Omental fat pad (tissue), 4 donors: ENCODE results near the gene ZDHHC22. TPM values are rescaled to one million over a fixed set of nuclear protein-coding genes. Genes with fewer than 3 reads are reported as not detected.

Experiments
- ATAC-seq: fragments of 150-250 bp; one replicate; pipeline ENCODE4 v1.9.1; 2016; ENCODE audit warnings: mild to moderate bottlenecking, moderate library complexity; ENCODE audit not compliant: low FRiP score
- DNase-seq: peaks from one replicate; pipeline ENCODE4 v3.0.0-alpha.2; 2019; ENCODE audit warnings: low spot score
- total RNA-seq, 4 donors: library from RNA; depleted of rRNA; stranded (reverse); fragments of >200 nt; gene quantifications; one replicate each; pipeline ENCODE4 v1.1.0, GENCODE V29; 2016
- TF ChIP-seq, protein P1 (sequence below), 3 donors: fragments of 450-650 bp; IDR thresholded peaks; one replicate each; pipeline ENCODE4 v1.5.1; 2016 to 2017; ENCODE audit warnings: antibody characterized with exemption in 3 of 3, mild to moderate bottlenecking in 3 of 3, moderate library complexity in 2 of 3

Gene ZDHHC22
- total RNA-seq, 4 donors from 2014 or later = not detected

DNA sequence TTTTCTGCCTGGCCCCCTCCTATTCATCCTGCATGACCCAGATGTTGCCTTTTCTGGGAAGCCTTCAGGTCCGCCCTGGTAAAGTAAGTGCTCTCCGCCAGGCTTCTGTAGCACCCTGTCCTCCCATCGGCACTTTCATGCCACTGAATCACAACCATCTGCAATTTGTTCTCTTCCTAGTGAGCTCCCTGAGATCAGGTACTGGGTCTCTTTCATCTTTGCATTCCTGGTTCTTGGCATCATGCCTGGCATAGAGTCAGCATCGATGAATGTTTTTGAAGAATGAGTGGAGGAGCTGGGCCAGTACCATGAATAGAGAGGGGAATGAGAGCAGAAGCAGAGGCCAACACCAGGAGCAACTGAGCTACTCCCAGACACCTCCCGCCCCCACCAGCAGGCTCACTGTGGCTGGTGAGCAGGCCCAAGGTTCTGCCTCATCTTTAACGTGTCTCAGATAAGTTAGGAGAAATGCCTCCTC lies 13.1 kb downstream of the ZDHHC22 start:
- no peak for DNase-seq

GRCh38 chr14:77126461-77126990 lies 15.1 kb downstream of the ZDHHC22 start:
- ATAC-seq = no peak
- TF ChIP-seq, protein P1, sequence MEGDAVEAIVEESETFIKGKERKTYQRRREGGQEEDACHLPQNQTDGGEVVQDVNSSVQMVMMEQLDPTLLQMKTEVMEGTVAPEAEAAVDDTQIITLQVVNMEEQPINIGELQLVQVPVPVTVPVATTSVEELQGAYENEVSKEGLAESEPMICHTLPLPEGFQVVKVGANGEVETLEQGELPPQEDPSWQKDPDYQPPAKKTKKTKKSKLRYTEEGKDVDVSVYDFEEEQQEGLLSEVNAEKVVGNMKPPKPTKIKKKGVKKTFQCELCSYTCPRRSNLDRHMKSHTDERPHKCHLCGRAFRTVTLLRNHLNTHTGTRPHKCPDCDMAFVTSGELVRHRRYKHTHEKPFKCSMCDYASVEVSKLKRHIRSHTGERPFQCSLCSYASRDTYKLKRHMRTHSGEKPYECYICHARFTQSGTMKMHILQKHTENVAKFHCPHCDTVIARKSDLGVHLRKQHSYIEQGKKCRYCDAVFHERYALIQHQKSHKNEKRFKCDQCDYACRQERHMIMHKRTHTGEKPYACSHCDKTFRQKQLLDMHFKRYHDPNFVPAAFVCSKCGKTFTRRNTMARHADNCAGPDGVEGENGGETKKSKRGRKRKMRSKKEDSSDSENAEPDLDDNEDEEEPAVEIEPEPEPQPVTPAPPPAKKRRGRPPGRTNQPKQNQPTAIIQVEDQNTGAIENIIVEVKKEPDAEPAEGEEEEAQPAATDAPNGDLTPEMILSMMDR (IDR thresholded peaks at IDR 0.05) = no peak
- no peak for DNase-seq

More for the DNA sequence above, 13.1 kb downstream of the ZDHHC22 start:
- TF ChIP-seq, protein P1 (IDR thresholded peaks at IDR 0.05) = no peak
- peak; percentile 55 for ATAC-seq

GRCh38 chr14:77125823-77126325 lies 15.7 kb downstream of the ZDHHC22 start:
- DNase-seq (no peak), ATAC-seq (no peak)

DNA sequence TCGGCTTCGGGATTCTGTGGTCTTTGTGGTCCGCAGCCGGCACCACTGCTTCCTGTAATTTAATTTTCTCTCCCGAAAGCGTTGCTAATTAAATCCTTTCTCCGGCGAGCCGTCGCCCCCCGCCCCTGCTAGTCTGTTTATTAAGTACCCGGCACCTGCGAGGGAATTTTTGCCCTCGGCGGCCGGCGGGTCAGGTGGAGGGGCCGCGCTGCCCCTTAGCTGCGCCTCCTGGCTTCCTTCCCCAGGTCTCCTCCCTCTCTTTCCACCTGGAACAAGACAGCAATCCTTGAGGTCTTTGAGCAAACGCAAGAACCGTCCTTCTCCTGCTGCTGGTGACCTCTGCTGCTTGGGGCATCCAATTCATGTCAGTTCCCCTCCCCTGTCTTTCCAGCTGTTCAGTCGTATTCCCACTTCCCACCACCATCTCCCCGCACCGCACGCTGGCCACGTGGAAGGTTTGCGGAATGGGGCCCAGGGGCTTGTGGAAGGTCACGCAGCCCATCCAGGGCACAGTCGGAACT lies 16.2 kb downstream of the ZDHHC22 start:
- ATAC-seq (no peak), DNase-seq (no peak)
- TF ChIP-seq, protein P1 (IDR thresholded peaks at IDR 0.05) = no peak

More at GRCh38 chr14:77125823-77126325, 15.7 kb downstream of the ZDHHC22 start:
- TF ChIP-seq, protein P1 (IDR thresholded peaks at IDR 0.05) = no peak

DNA sequence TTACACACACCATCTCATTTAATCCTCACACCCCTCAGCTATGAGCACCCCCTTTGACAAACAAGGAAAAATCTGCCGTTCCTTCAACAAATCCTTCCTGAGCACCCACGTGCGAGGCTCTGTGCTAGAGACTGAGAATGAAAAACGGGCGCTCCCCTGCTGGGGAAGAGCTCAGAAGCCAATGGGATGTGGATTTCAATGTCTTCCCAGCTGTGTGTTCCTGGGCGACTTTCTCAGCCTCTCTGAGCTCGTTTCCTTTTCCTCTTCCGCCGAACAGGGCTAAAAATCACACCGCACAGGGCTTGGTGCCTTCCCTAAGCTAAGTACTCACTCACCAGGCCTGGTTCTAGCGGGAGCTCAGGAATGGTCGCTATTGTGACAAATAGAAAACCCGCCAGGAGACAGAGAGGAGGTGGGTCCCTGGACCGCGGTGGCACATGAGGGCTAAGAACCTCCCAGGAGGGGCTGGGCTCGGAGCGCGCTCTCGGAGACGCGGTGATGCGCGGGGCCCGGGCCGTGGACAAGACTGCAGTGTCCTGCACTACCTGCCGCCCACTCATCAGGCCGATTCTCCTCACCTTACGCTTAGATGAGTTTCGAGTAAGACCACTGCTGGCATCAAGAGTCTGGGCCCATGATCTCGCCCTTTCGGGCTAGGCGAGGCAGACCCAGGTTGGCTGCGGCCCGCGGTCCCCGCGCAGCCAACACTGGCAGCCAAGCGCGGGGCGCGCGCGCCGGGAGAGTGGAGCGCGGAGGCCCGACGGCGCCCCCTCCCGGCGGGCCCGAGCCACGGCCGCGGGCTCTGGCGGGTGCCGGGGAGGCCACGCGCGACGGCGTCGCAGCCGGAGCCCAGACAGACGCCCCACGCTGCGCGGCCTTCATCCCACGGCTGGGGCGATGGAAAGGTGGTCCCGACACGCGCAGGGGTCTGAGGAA lies 17.0 kb downstream of the ZDHHC22 start:
- TF ChIP-seq, protein P1 (IDR thresholded peaks at IDR 0.05) = peak in 1 of 3 donors; percentile 44
- peak; percentile 63 for ATAC-seq
- DNase-seq = no peak

DNA sequence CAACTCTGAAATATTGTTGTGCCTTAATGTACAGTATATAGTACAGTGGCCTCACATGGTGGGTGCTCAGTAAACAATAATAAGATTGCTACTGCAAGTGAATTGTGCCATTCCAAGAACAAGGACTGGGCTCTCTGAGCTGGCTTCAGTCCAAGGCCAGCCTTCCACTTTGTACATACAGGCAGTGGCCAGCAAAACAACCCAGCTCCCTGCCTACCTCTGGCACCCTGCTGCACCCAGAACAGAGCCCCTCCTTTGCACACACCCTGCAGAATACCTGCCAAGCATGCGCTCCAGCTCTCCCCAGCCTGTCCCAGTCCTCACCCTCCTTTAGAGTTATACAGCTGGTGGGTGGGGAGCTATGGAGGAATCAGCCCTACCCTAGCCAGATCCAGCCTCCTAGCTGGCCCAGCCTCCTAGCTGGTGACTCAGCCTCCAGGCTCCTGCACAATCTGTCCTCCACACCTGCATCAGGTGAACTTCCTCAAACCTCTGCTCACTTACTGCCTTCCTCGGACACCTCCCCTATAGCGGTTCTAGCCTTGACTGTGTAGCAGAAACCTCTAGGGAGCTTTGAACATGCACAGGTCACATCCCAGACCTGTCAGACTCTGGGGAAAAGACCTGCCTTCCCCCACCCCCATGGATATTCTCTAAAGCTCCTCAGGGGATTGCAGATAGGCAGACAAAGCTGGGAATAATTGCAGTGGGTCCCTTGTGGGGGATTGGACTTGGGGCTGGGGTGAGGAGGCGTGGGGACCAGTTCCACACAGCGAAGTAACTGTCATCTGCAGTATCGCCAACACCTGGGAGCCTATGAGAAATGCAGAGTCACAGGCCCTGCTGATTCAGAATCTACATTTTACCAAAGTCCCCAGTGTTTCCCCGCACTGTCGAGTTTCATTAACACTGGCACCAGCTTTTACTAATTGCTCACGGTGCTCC lies 17.9 kb downstream of the ZDHHC22 start:
- DNase-seq (no peak), ATAC-seq (no peak)
- TF ChIP-seq, protein P1 (IDR thresholded peaks at IDR 0.05) = no peak
